Tibial nerve (tissue), 4 donors: ENCODE measurements around the gene STAM.

Experiments
- EP300 ChIP-seq, 2 donors: sonication (generic); formaldehyde crosslinking; IDR thresholded peaks; one replicate each; pipeline ENCODE4 v1.6.1; 2017; ENCODE audit warnings: antibody characterized with exemption in 2 of 2, mild to moderate bottlenecking in 1 of 2
- TF ChIP-seq, protein P1 (sequence below), 5 experiments: fragments of 200-600 bp in 3 of 5; fragments of 450-650 bp in 2 of 5; sonication (generic) in 3 of 5; IDR thresholded peaks; one replicate each; pipeline ENCODE4 v1.5.1; 2016 to 2019; ENCODE audit warnings: antibody characterized with exemption in 5 of 5, mild to moderate bottlenecking in 3 of 5, moderate library complexity in 2 of 5

DNA sequence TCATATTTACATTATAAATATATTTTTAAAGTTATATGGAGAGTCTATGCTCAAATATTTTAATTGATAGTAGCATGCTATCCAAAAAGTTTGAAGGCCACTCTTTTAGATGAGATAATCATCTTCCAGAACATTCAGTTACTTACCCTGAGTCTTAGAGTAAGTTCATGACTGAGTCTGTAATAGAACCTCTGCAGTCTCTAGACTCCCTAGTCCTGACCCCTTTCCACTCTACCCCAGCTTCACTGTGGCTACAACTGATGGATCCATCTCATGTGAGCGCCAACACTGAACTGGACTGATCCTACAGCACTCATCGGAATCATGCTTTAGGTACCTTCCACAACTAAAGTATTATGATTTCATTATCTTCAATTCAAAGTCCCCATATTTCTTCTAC, 36.9 kb upstream of the STAM start:
- TF ChIP-seq, protein P1, sequence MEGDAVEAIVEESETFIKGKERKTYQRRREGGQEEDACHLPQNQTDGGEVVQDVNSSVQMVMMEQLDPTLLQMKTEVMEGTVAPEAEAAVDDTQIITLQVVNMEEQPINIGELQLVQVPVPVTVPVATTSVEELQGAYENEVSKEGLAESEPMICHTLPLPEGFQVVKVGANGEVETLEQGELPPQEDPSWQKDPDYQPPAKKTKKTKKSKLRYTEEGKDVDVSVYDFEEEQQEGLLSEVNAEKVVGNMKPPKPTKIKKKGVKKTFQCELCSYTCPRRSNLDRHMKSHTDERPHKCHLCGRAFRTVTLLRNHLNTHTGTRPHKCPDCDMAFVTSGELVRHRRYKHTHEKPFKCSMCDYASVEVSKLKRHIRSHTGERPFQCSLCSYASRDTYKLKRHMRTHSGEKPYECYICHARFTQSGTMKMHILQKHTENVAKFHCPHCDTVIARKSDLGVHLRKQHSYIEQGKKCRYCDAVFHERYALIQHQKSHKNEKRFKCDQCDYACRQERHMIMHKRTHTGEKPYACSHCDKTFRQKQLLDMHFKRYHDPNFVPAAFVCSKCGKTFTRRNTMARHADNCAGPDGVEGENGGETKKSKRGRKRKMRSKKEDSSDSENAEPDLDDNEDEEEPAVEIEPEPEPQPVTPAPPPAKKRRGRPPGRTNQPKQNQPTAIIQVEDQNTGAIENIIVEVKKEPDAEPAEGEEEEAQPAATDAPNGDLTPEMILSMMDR (IDR thresholded peaks at IDR 0.05), result no peak
- no peak for TF ChIP-seq EP300 (IDR thresholded peaks at IDR 0.05)
